Gastroesophageal sphincter (tissue), 3 donors: ENCODE measurements around the gene PATJ.
A peak's percentile ranks its signal among the peaks of the same experiment; 100 is the strongest.

Source experiments
- CTCF ChIP-seq, 4 experiments: fragments of 200-600 bp in 2 of 4; fragments of 450-650 bp in 2 of 4; sonication (generic) in 1 of 4; IDR thresholded peaks; one replicate each; pipeline ENCODE4 v1.5.1; 2017 to 2019; ENCODE audit warnings: antibody characterized with exemption in 4 of 4, mild to moderate bottlenecking in 2 of 4, moderate library complexity in 2 of 4
- EP300 ChIP-seq: sonication (generic); formaldehyde crosslinking; IDR thresholded peaks from one replicate; pipeline ENCODE4 v1.6.1; 2017; ENCODE audit warnings: antibody characterized with exemption, mild to moderate bottlenecking
- POLR2A ChIP-seq, 2 donors: fragments of 450-650 bp; IDR thresholded peaks; one replicate each; pipeline ENCODE4 v1.6.1; 2017; ENCODE audit warnings: antibody characterized with exemption in 2 of 2, mild to moderate bottlenecking in 2 of 2, moderate library complexity in 1 of 2
- POLR2AphosphoS5 ChIP-seq: sonication (generic); formaldehyde crosslinking; IDR thresholded peaks from one replicate; pipeline ENCODE4 v1.6.1; 2017; ENCODE audit warnings: antibody characterized with exemption

DNA sequence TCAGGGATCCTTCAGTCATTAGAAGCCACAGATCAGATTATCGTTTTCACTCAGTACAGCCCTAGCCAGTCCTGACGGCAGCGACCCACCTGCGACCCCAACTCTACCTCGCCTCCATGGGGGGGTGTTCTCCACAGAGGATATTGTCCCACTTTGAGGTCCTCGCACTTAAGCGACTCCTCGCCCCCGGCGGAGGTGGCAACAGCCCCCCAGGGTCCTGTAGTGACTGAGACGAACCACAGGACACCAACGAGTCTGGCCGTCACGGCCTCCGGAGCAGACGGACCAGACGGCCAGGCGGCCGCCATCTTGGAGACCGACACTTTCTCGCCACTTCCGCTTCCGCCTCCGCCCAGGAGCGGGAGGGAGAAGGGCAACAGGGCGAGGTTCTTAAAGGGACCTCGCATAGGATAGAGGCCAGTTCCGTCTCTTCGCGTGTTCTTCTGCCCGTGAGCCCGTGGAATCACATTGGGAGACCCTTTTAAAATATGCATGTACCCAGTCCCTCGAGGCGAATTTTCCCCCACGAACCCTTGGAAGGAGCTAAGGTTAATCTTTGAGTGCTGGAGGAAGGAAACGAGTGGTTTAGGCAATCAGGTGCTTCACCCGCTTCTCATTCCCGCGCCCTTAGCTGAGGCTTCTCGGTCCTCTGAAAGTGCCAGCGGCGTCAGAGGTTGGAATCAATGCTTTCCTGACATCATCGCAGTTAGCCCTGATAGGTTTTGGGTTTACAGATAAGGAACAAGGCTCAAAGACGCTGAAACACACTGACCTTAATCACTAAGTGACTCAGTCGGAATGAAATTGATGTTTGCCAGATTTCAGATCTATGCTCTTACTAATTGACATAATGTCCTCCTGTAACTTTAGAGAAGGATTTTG, 17.2 kb upstream of the PATJ start, which contains the start of gene TM2D1:
- TF ChIP-seq POLR2A (IDR thresholded peaks at IDR 0.05) (peak; percentile 82 to 88), CTCF (IDR thresholded peaks at IDR 0.05) (no peak), EP300 (no peak), POLR2AphosphoS5 (peak; percentile 88)
